SK-N-SH treated with all-trans-retinoic acid at 6 μM for 48 hours (cell line): ENCODE measurements around the gene IP6K3.

Experiments used
- CSDC2 ChIP-seq: fragments of 250-450 bp; sonication (Bioruptor Pico); IDR thresholded peaks from 2 replicates; pipeline ENCODE4 v1.5.0; 2020; ENCODE audit warnings: mild to moderate bottlenecking, moderate library complexity
- PPARA ChIP-seq: fragments of 250-450 bp; sonication (Bioruptor Pico); IDR thresholded peaks from 2 replicates; pipeline ENCODE4 v1.5.0; 2020; ENCODE audit warnings: mild to moderate bottlenecking, borderline replicate concordance
- RARB ChIP-seq: fragments of 250-450 bp; sonication (Bioruptor Pico); IDR thresholded peaks from 2 replicates; pipeline ENCODE4 v1.8.0; 2021; ENCODE audit warnings: mild to moderate bottlenecking, moderate library complexity
- ZFP3 ChIP-seq: fragments of 250-450 bp; sonication (Bioruptor Pico); IDR thresholded peaks from 2 replicates; pipeline ENCODE4 v1.5.0; 2020; ENCODE audit warnings: mild to moderate bottlenecking, moderate library complexity
- ZFP30 ChIP-seq: fragments of 450-650 bp; formaldehyde crosslinking; IDR thresholded peaks from 2 replicates; pipeline ENCODE4 v1.5.0; 2022; ENCODE audit warnings: mild to moderate bottlenecking, moderate library complexity
- TF ChIP-seq, protein P1 (sequence below): fragments of 250-450 bp; sonication (Bioruptor Pico); IDR thresholded peaks from 2 replicates; pipeline ENCODE4 v1.8.0; 2021; ENCODE audit warnings: low read depth, mild to moderate bottlenecking, moderate library complexity, borderline replicate concordance
- TF ChIP-seq, protein P2 (sequence below): fragments of 250-450 bp; sonication (Bioruptor Pico); IDR thresholded peaks from 2 replicates; pipeline ENCODE4 v1.8.0; 2020; ENCODE audit warnings: mild to moderate bottlenecking, moderate library complexity, borderline replicate concordance
- TF ChIP-seq, protein P3 (sequence below): fragments of 250-450 bp; sonication (Bioruptor Pico); IDR thresholded peaks from 2 replicates; pipeline ENCODE4 v1.5.1; 2020; ENCODE audit warnings: low read depth, mild to moderate bottlenecking, moderate library complexity

DNA sequence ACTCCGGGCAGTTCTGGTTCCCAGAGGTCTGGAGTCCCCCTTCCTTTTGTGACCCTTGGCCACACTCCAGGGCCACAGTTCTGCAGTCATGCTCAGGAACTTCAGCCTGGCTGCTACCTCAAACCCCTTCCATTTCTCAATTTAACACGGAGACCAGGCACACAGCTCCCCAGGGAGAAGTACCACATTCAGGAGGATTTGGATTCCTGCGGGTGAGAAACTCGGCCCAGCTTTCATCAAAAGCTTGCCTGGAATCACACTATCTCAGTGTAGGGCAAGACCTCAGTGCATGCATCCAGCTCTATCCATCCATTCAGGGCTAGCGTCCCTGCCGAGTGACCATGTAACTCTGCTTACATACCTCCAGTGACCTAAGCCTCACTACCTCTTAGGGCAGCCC, 16.8 kb upstream of the IP6K3 start:
- TF ChIP-seq ZFP30 (CRISPR knock-in tag) (no peak), RARB (no peak), PPARA (CRISPR knock-in tag) (no peak), CSDC2 (CRISPR knock-in tag) (no peak), ZFP3 (CRISPR knock-in tag) (no peak)
- TF ChIP-seq, protein P1, sequence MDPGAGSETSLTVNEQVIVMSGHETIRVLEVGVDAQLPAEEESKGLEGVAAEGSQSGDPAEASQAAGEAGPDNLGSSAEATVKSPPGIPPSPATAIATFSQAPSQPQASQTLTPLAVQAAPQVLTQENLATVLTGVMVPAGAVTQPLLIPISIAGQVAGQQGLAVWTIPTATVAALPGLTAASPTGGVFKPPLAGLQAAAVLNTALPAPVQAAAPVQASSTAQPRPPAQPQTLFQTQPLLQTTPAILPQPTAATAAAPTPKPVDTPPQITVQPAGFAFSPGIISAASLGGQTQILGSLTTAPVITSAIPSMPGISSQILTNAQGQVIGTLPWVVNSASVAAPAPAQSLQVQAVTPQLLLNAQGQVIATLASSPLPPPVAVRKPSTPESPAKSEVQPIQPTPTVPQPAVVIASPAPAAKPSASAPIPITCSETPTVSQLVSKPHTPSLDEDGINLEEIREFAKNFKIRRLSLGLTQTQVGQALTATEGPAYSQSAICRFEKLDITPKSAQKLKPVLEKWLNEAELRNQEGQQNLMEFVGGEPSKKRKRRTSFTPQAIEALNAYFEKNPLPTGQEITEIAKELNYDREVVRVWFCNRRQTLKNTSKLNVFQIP, result no peak
- TF ChIP-seq, protein P2, sequence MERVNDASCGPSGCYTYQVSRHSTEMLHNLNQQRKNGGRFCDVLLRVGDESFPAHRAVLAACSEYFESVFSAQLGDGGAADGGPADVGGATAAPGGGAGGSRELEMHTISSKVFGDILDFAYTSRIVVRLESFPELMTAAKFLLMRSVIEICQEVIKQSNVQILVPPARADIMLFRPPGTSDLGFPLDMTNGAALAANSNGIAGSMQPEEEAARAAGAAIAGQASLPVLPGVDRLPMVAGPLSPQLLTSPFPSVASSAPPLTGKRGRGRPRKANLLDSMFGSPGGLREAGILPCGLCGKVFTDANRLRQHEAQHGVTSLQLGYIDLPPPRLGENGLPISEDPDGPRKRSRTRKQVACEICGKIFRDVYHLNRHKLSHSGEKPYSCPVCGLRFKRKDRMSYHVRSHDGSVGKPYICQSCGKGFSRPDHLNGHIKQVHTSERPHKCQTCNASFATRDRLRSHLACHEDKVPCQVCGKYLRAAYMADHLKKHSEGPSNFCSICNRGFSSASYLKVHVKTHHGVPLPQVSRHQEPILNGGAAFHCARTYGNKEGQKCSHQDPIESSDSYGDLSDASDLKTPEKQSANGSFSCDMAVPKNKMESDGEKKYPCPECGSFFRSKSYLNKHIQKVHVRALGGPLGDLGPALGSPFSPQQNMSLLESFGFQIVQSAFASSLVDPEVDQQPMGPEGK (CRISPR knock-in tag), result no peak
- TF ChIP-seq, protein P3, sequence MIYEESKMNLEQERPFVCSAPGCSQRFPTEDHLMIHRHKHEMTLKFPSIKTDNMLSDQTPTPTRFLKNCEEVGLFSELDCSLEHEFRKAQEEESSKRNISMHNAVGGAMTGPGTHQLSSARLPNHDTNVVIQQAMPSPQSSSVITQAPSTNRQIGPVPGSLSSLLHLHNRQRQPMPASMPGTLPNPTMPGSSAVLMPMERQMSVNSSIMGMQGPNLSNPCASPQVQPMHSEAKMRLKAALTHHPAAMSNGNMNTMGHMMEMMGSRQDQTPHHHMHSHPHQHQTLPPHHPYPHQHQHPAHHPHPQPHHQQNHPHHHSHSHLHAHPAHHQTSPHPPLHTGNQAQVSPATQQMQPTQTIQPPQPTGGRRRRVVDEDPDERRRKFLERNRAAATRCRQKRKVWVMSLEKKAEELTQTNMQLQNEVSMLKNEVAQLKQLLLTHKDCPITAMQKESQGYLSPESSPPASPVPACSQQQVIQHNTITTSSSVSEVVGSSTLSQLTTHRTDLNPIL (CRISPR knock-in tag), result no peak
